Endodermal cell (in vitro differentiated cells): ENCODE data around the gene RASA2. TPM values are rescaled to one million over a fixed set of nuclear protein-coding genes. Genes with fewer than 3 reads are reported as not detected.

ENCODE experiments used
- DNase-seq: peaks from one replicate; pipeline ENCODE4 v3.0.0-alpha.2; 2017
- H3K27ac ChIP-seq: 2 replicates; pipeline ENCODE4 v1.5.1; 2013; ENCODE audit warnings: mild to moderate bottlenecking, low read depth, low read length, moderate library complexity
- H3K27me3 ChIP-seq: 2 replicates; pipeline ENCODE4 v1.6.1; 2013; ENCODE audit warnings: mild to moderate bottlenecking, low read length, moderate library complexity; ENCODE audit not compliant: insufficient read depth, control insufficient read depth, poor library complexity, severe bottlenecking
- H3K36me3 ChIP-seq: 2 replicates; pipeline ENCODE4 v1.7.0; 2013; ENCODE audit warnings: mild to moderate bottlenecking, low read length, moderate library complexity; ENCODE audit not compliant: control insufficient read depth, insufficient read depth
- H3K4me1 ChIP-seq: one replicate; pipeline ENCODE4 v1.7.0; 2013; ENCODE audit warnings: low read length; ENCODE audit not compliant: control insufficient read depth, insufficient read depth
- H3K4me3 ChIP-seq: 2 replicates; pipeline ENCODE4 v1.5.1; 2013; ENCODE audit warnings: mild to moderate bottlenecking, low read length, moderate library complexity
- H3K9ac ChIP-seq: 2 replicates; pipeline ENCODE4 v1.6.1; 2013; ENCODE audit warnings: mild to moderate bottlenecking, low read length, moderate library complexity; ENCODE audit not compliant: poor library complexity, severe bottlenecking; ENCODE audit errors: extremely low read depth
- H3K9me3 ChIP-seq: 2 replicates; pipeline ENCODE4 v1.6.1; 2013; ENCODE audit warnings: mild to moderate bottlenecking, low read length, moderate library complexity; ENCODE audit not compliant: control insufficient read depth
- H3K27ac Mint-ChIP-seq: 2 replicates; pipeline ENCODE4 v1.8.0; 2020; ENCODE audit warnings: mixed read lengths
- H3K27me3 Mint-ChIP-seq: 2 replicates; pipeline ENCODE4 v1.8.0; 2021; ENCODE audit warnings: mild to moderate bottlenecking, mixed read lengths; ENCODE audit not compliant: insufficient read depth
- H3K36me3 Mint-ChIP-seq: 2 replicates; pipeline ENCODE4 v1.8.0; 2020; ENCODE audit warnings: low read depth, mixed read lengths
- H3K4me1 Mint-ChIP-seq: 2 replicates; pipeline ENCODE4 v1.8.0; 2020; ENCODE audit warnings: mixed read lengths
- H3K4me3 Mint-ChIP-seq: 2 replicates; pipeline ENCODE4 v1.8.0; 2020; ENCODE audit warnings: mild to moderate bottlenecking, moderate library complexity, mixed read lengths
- H3K9me3 Mint-ChIP-seq: 2 replicates; pipeline ENCODE4 v1.8.0; 2020; ENCODE audit warnings: mild to moderate bottlenecking, mixed read lengths
- CTCF ChIP-seq: fragments of 200-600 bp; sonication (generic); conservative IDR thresholded peaks from 2 replicates; pipeline ENCODE4 v1.5.0; 2021; ENCODE audit warnings: antibody characterized with exemption, mild to moderate bottlenecking
- WGBS, 2 experiments: methylation state at CpG; one replicate each; pipeline versions ENCODE4 v1.1.5 to v1.1.7; 2013; ENCODE audit warnings: missing lambda C conversion rate in 2 of 2, mixed read lengths in 1 of 2; ENCODE audit not compliant: insufficient coverage in 1 of 2, insufficient read length in 1 of 2; 5-methylcytosine and 5-hydroxymethylcytosine counted together
- total RNA-seq, 2 donors: library from RNA; stranded (reverse); fragmentation: NEBNext Ultra II Directional in 1 of 2; extraction: Animal tissue kit (Norgen Biotek cat#: 25700) in 1 of 2; gene quantifications; 2 replicates in 1 of 2; 3 replicates in 1 of 2; pipeline ENCODE4 v1.2.1, GENCODE V29; 2021

Gene RASA2
- total RNA-seq, 2 donors from 2014 or later = 20.5 to 25.0 TPM

GRCh38 chr3:141564241-141564640 lies 77.4 kb downstream of the RASA2 start:
- H3K27ac Mint-ChIP-seq = no peak overlapping the region
- H3K4me3 ChIP-seq = no peak overlapping the region
- WGBS, 2 experiments = 95 to 100% methylated on average over 1 of the region's 1 CpG
- no peak for DNase-seq
- no peak overlapping the region for H3K4me3 Mint-ChIP-seq
- H3K27me3 ChIP-seq = no peaks in the 10 kb centered on the region
- H3K9me3 ChIP-seq = no peaks in the 10 kb centered on the region
- peaks cover 41% of the 10 kb centered on the region for H3K36me3 ChIP-seq
- H3K4me1 Mint-ChIP-seq = no peaks in the 10 kb centered on the region
- H3K27ac ChIP-seq = no peak overlapping the region
- H3K9ac ChIP-seq = no peak overlapping the region
- H3K27me3 Mint-ChIP-seq = no peaks in the 10 kb centered on the region
- H3K36me3 Mint-ChIP-seq = peaks cover 20% of the 10 kb centered on the region
- no peak for TF ChIP-seq CTCF
- H3K9me3 Mint-ChIP-seq = no peaks in the 10 kb centered on the region
- H3K4me1 ChIP-seq = no peaks in the 10 kb centered on the region

- H3K27me3 ChIP-seq = no peaks in the 10 kb centered on the region
- H3K36me3 Mint-ChIP-seq = peaks cover 27% of the 10 kb centered on the region
- no peak overlapping the region for H3K4me3 Mint-ChIP-seq
- no peaks in the 10 kb centered on the region for H3K4me1 ChIP-seq
- no peak overlapping the region for H3K4me3 ChIP-seq
- WGBS, 2 experiments = 85 to 94% methylated on average over 5 to 6 of the region's 6 CpGs
- H3K27ac Mint-ChIP-seq = no peak overlapping the region
- H3K9me3 Mint-ChIP-seq = no peaks in the 10 kb centered on the region
- H3K36me3 ChIP-seq = peaks cover 55% of the 10 kb centered on the region
- DNase-seq = no peak
- no peaks in the 10 kb centered on the region for H3K4me1 Mint-ChIP-seq
- no peak overlapping the region for H3K27ac ChIP-seq
- no peaks in the 10 kb centered on the region for H3K9me3 ChIP-seq
- no peak for TF ChIP-seq CTCF
- H3K27me3 Mint-ChIP-seq = no peaks in the 10 kb centered on the region
- no peak overlapping the region for H3K9ac ChIP-seq
These were observed 83.2 kb downstream of the RASA2 start for GRCh38 chr3:141570068-141570467.

- no peak overlapping the region for H3K4me3 Mint-ChIP-seq
- no peak overlapping the region for H3K9ac ChIP-seq
- no peak overlapping the region for H3K27ac ChIP-seq
- H3K4me1 Mint-ChIP-seq = peaks cover 1% of the 10 kb centered on the region
- H3K27me3 ChIP-seq = no peaks in the 10 kb centered on the region
- no peaks in the 10 kb centered on the region for H3K9me3 ChIP-seq
- peaks cover 17% of the 10 kb centered on the region for H3K36me3 Mint-ChIP-seq
- no peak overlapping the region for H3K4me3 ChIP-seq
- no peaks in the 10 kb centered on the region for H3K27me3 Mint-ChIP-seq
- no peak overlapping the region for H3K27ac Mint-ChIP-seq
- peaks cover 83% of the 10 kb centered on the region for H3K36me3 ChIP-seq
- H3K4me1 ChIP-seq = no peaks in the 10 kb centered on the region
- H3K9me3 Mint-ChIP-seq = no peaks in the 10 kb centered on the region
- no peak for DNase-seq
- WGBS, 2 experiments = 88 to 100% methylated on average over 1 to 13 of the region's 13 CpGs
- TF ChIP-seq CTCF = peak; percentile 77
These were observed 89.3 kb downstream of the RASA2 start for GRCh38 chr3:141575879-141576743.
